GM19193 (cell line): Measurements from ENCODE around the gene PPP1R14B.

Experiments used
- POLR2A ChIP-seq: IDR thresholded peaks from 4 replicates; pipeline ENCODE4 v1.6.1; 2011; ENCODE audit not compliant: insufficient read depth, insufficient read length; ENCODE audit errors: extremely low read depth

PPP1R14B gene

DNA sequence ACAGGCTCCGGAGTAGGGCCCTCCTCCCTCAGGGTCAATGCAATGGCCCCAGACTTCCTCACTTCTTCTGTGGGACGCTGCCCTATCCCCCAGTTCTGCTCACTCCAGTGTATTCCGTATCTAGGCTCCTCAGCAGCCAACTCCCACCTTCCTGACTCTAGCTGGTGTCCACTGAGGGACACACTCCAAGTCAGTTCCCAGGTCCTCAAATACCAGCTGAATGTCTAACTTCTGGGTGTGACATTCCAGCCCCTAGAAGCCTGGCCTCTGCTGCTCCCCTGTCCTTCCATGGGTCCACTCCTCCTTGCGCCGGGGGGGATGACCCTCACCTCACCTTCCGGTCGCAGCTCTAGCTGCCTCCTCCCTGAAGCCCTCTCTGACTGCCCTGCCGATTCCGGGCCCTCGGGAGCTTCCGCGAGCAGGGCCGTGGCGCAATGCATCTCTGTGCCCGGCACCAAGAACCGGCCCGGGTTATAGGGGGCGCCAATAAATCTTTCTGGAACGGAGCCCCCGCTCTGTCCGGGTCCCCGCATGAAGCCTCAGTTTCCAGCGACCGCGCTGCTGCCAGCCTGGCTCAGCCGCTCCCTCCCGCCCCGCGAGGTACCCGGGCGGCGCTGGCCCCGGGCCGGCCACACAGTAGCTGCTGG lies 22.3 kb upstream of the PPP1R14B start:
- TF ChIP-seq POLR2A = no peak

DNA sequence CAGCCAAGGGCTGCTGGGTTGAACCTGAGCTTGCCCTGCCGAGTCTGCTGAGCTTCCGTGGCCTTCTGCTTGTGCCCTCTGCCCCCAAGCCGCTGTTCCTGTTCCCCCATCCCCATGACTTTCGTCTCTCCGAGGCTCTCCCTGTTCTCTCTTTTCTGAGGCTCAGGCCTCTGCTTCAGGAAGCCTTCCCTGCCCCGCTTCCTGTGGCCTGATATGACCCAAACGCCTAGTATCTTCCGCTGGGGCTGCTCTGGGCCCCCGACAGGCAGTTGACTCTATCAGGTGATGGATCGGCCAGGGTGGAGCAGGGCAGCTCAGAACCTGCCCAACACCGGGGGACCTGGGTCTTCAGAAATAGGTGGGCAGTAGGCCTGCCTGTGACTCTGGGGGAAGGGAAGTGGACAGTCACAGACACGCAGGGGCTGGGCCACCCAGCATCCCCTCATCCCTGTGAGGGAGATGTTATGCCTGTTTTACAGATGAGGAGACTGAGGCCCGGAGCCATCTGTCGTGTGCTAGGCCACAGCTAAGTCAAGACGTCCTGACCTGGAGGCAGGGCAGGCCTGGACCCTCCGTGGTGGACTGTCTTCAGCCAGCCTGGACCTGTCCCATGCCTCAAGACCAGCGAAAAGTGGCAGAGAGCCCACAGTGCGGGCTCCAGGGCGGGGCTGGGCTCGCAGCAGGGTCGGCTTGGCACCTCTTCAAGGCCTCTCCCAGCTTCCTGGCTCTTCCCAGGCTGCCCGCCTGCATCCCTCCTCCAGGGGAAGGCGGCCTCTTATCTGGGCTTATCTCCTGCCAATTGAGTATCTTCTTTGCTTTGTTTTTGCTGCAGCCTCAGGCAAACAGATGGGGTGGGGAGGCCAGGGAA lies 21.5 kb upstream of the PPP1R14B start:
- no peak for TF ChIP-seq POLR2A

DNA sequence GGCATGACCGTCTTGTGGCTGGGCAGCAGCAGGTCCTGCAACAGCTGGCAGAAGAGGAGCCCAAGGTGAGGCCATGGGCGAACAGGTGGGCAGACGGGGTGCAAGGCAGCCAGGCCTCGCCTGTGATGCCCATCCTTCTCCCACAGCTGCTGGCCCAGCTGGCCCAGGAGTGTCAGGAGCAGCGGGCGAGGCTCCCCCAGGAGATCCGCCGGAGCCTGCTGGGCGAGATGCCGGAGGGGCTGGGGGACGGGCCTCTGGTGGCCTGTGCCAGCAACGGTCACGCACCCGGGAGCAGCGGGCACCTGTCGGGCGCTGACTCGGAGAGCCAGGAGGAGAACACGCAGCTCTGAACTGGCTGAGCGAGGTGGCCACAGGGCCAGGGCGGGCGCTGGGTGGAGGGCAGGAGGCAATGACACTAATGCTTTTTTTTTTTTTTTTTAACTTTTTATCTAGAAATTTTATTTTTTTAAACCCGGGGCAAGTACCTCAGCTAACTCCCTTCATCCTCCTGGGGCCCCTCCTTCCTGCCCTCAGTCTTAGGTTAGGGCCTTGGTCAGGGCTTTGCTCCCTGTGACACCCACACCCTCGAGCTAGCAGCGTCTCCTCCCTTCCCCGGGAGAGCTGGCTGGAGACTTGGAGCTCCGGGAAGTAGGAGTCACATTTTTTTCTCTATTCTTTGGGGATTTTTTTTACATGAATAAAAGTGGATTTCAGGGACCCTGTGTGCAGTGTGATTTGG lies 20.6 kb upstream of the PPP1R14B start:
- TF ChIP-seq POLR2A = no peak

DNA sequence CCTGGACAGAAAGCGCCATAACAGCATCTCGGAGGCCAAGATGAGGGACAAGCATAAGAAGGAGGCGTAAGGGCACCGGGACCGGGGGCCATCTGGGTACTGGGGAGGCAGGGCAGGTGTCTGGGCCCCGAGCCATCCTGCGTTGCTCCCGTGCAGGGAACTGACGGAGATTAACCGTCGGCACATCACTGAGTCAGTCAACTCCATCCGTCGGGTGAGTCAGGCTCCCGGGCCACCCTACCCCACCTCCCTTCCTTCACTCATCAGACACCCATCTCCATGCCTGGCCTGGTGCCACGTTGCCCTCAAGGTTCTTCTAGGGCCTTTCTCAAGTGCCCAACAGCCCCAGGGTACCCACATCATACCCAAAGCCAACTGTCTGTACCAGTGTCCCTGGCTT lies 19.6 kb upstream of the PPP1R14B start:
- no peak for TF ChIP-seq POLR2A

DNA sequence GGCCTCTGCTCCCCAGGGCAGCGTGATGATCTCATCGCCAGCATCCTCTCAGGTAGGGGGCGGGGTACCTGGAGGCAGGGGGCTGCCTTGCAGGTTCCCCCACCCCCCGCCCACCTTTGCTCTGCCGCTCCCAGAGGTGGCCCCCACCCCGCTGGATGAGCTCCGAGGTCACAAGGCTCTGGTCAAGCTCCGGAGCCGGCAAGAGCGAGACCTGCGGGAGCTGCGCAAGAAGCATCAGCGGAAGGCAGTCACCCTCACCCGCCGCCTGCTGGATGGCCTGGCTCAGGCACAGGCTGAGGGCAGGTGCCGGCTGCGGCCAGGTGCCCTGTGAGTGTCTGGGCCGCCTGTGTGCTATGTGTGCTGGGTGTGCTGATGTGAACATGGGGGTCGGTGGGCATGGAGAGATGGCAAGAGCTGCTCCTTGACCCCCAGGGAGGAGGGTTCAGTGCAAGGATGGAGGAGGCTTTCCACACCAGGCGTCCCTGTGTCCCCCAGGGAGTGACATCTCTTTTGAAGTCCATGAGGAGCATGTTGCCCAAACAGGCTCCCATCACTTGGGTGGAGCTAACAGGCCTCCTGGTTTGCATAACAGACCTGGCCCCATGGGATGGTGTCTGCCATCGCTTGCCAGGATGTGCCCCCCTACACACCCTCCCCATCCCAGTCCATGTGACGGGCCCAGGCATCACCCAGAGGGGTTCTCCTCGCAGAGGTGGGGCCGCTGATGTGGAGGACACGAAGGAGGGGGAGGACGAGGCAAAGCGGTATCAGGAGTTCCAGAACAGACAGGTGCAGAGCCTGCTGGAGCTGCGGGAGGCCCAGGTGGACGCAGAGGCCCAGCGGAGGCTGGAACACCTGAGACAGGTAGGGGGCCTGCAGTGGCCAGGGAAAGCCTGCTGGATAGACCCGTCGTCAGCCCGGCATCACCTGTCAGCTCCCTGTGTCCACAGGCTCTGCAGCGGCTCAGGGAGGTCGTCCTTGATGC lies 18.7 kb upstream of the PPP1R14B start:
- TF ChIP-seq POLR2A = no peak

DNA sequence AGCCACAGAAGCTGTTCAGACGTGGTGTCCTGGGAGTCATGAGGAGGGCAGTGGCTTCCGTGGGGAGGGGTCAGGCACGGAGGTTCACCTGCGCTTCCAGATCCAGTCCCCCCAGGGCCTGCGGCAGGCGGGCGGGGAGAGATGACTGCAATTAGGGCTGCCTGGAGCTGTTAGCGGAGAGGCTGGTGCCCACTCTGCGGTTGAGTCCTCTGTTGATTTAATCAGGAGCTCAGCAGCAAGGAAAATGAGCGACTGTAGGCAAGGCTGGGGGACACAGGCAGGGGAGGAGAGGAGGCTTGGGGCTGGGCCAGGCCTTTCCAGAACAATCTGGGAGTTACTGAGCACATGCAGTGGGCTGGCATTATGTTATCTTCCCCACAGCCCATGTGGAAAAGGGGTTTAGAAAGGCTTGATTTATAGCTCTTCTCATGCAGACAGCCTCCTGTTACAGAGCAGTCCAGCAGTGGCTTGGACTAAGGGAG lies 17.7 kb upstream of the PPP1R14B start:
- no peak for TF ChIP-seq POLR2A

DNA sequence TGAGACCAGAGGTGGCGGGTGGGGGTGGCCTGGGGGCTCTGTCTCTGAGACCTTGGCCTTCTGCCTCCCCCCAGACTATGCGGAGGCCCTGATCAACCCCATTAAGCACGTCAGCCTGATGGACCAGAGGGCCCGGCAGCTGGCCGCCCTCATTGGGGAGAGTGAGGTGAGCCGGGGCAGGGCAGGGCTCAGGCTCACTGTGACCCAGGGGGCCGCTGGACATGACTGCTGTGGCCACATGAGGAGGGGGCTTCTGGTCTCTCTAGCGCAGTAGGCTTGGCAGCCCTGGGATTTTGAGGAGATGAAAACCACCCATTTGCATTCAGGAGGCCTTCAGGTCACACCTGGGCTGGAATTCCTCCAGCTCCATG lies 17.2 kb upstream of the PPP1R14B start:
- TF ChIP-seq POLR2A = no peak

DNA sequence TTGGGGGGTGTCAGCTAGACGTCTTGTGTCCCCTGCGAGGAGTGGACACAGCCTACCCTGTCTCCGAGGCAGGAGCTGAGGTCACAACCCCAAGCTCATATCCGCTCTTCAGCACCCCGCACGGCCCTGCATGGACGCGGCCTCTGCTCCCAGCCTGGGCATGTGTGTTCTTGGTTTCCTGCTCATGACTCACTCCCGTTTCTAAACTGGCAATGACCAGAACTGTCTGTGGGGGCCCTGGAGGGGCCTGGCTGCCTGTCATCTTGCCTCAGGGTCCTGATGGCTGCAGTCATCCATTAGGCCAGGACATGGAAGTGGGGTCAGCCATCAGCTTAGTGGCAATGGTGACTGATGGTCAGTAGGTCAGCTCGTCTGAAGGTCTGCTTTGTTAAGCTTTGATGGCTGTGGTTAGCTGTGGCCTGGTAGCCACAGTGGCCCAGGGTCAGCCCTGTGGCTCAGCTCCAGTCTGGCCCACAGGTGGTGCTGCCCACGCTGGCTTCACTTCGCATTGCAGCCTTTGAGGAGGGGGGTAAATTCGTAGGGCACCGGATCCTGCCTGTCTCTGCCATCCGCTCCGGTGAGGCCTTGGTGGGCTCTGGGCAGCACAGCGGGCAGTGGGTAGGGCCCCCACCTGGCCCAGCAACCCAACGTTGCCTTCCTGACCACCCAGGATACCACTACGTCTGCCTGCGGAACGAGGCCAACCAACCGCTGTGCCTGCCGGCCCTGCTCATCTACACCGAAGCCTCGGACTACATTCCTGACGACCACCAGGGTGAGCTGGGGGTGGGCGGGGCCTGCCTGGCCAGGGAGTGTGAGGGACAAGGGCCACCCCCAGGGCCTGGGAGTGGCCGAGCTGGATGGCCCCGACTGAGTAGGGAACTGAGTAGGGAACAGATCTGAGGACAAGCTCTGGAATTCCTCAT lies 16.5 kb upstream of the PPP1R14B start:
- no peak for TF ChIP-seq POLR2A

DNA sequence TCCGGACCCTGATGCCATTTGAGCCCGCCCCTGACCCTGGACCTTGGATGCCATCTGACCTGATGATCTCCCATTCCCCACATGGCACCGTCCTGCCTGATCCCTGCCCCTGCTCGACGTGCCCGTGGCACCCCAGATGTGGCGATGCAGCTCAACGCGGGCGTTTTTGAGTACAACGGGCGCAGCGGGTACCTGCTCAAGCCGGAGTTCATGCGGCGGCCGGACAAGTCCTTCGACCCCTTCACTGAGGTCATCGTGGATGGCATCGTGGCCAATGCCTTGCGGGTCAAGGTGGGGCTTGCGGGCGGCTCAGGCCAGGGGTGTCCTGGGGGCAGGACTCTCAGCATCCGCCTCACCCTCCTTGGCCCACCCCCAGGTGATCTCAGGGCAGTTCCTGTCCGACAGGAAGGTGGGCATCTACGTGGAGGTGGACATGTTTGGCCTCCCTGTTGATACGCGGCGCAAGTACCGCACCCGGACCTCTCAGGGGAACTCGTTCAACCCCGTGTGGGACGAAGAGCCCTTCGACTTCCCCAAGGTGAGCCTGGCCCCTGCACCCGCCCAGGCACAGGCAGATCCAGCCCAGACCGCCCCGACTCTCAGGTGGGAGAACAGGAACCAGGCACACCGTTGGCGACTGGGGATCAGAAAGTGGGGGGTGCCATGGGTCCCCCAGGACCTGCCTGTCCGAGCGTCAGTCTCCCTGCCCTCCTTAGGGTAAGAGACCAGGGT lies 15.7 kb upstream of the PPP1R14B start:
- TF ChIP-seq POLR2A = no peak

DNA sequence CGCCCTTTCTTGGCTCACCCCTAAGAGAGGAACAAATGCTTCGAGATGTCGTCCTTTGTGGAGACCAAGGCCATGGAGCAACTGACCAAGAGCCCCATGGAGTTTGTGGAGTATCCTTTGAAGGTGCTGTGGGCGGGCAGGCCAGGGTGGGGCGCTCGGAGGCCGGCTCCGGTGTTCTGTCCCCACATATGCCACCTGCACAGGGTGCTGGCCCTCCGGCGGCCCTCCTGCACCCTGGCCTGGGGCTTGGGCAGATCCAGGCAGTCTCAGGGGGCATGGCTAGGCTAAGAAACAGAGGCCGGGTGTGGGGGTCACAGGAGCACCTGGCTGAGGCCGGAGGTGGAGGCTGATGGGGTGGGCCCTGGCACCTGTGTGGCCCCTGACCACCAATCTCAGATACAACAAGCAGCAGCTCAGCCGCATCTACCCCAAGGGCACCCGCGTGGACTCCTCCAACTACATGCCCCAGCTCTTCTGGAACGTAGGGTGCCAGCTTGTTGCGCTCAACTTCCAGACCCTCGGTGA lies 14.9 kb upstream of the PPP1R14B start:
- TF ChIP-seq POLR2A = no peak

DNA sequence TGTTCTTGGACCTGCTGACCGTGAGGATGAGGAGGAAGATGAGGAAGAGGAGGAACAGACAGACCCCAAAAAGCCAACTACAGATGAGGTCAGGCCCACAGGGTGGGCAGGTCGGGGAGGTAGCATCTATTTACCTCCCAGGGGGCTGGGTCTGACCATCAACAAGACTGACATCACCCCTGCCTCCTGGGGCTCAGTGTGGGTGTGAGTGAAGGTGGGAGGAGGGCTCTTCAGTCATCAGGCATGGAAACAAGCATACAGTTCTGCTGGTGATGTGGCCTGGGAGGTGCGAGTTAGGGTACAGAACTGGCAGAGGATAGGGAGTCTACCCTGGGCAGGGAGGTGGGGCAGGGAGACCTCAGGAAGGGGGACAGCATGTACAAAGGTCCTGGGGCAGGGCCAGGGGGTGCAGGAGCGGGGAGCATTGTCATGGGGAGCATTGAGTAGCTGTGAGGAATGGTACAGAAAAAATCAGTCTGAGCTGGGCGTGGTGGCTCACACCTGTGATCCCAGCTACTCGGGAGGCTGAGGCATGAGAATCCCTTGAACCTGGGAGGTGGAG lies 13.5 kb upstream of the PPP1R14B start:
- TF ChIP-seq POLR2A = no peak

DNA sequence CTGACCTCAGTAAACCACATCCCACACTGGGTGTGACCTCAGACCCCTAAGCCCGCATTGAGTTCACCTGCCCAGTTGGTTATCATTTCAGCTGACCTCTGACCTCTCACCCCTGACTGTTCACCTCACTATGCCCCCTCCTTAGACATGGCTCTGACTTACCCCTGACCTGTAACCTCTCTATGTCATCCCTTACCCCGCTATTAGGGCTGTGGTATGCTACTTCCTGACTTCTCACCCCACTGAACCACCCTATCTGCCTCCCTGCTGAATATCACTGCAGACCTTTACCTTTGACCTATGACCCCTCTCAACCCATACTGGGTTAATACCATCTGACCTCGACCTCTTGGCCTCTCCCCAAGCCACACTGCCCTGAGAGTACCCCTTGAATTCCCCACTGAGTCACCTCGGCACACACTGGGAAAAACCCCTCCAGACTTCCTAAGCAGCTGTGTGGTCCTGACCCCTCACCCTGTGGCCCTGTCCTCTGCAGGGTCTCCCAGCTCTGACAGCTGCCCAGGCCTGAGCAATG lies 12.9 kb upstream of the PPP1R14B start:
- TF ChIP-seq POLR2A = no peak
